ENCODE data around the gene AP2S1.

AP2S1 gene

DNA sequence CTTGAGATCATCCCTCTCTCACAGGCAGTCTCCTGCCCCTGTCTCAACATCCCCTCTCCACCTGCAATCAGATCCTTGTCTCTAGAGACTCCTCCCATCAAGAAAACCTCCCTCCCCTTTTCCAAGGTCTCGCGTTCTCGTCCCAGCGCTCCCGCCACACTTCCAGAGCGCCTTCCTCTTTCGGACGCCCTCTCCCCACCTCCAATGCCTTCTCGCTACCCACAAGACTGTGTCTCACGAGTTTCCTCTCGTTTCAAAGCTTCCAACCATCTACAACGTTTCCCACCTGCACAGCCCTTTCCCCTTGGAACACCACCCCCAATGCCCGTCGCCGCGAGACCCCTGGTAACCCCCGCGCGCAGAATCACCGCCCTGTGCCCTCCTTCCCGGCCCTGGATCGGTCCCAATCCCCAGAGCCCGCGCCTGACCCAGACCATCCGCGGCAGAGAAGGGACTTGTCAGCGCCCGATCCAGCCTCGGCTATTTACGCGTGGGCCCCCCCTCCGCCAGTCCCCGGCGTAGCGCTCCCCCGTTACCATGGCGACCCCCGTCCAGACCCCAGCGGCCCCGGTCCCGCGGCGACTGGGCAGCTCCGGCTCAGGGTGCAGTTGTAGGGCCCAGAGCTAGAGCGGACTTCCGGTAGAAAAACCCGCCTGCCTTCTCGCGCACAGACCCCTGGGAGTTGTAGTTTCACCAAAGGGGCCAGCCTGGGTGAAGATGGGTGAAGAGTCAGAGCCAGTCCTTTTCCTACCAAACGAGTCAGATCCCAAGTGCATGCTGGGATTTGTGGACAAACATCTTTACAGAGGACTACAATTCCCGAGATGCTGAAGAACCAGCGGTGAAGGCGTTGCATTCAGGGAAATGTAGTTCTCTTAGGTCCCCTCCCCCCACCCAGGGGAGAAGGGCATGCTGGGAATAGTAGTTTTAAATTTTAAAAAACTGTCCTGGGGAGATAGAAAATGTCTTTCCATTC, at the start of gene AP2S1 (continued):
- TF ChIP-seq, protein P1, sequence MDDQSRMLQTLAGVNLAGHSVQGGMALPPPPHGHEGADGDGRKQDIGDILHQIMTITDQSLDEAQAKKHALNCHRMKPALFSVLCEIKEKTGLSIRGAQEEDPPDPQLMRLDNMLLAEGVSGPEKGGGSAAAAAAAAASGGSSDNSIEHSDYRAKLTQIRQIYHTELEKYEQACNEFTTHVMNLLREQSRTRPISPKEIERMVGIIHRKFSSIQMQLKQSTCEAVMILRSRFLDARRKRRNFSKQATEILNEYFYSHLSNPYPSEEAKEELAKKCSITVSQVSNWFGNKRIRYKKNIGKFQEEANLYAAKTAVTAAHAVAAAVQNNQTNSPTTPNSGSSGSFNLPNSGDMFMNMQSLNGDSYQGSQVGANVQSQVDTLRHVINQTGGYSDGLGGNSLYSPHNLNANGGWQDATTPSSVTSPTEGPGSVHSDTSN (CRISPR knock-in tag; IDR thresholded peaks at IDR 0.05) = 0 out of 2 replicates have a peak, but pooled peaks have one; percentile 53
- TF ChIP-seq ZNF133 (tag by site-specific recombination; IDR thresholded peaks at IDR 0.05) = peak; percentile 33; the same call in 1 of the 2 replicates
- TF ChIP-seq ZBTB26 (tag by site-specific recombination; optimal IDR thresholded peaks at IDR 0.05) = peak; percentile 91
- peak; percentile 34; the same call in 1 of the 2 replicates for TF ChIP-seq MZF1 (tag by site-specific recombination; IDR thresholded peaks at IDR 0.05; ENCODE audit: borderline replicate concordance)
- no peak for TF ChIP-seq ZNF266 (tag by site-specific recombination; IDR thresholded peaks at IDR 0.05; ENCODE audit: low read depth)
- TF ChIP-seq ZNF76 (tag by site-specific recombination; IDR thresholded peaks at IDR 0.05; ENCODE audit: borderline replicate concordance, low read depth) = peak; percentile 100
- TF ChIP-seq WT1 (tag by site-specific recombination; IDR thresholded peaks at IDR 0.05) = peak; percentile 68; the same call in 1 of the 2 replicates
- TF ChIP-seq TRIM28 (IDR thresholded peaks at IDR 0.05; ENCODE audit: borderline replicate concordance, low read length) = 0 out of 2 replicates have a peak, but pooled peaks have one; percentile 16
- no peak for TF ChIP-seq ZNF302 (tag by site-specific recombination; IDR thresholded peaks at IDR 0.05; ENCODE audit: low read depth)
- no peak for TF ChIP-seq ZNF112 (tag by site-specific recombination; IDR thresholded peaks at IDR 0.05)
- TF ChIP-seq OVOL3 (tag by site-specific recombination; IDR thresholded peaks at IDR 0.05) = 0 out of 2 replicates have a peak, but pooled peaks have one; percentile 54
- TF ChIP-seq ZNF362 (tag by site-specific recombination; IDR thresholded peaks at IDR 0.05) = peak; percentile 73; the same call in 1 of the 2 replicates
- no peak for TF ChIP-seq ZNF747 (tag by site-specific recombination; IDR thresholded peaks at IDR 0.05)
- TF ChIP-seq ZNF501 (tag by site-specific recombination; IDR thresholded peaks at IDR 0.05) = peak; percentile 98
- peak; percentile 82; the same call in 1 of the 2 replicates for TF ChIP-seq ZNF239 (tag by site-specific recombination; IDR thresholded peaks at IDR 0.05)
- no peak for TF ChIP-seq ZNF830 (tag by site-specific recombination; IDR thresholded peaks at IDR 0.05; ENCODE audit: low read depth)
- TF ChIP-seq ZSCAN5A (tag by site-specific recombination; IDR thresholded peaks at IDR 0.05) = 0 out of 2 replicates have a peak, but pooled peaks have one; percentile 15
- TF ChIP-seq, protein P2, sequence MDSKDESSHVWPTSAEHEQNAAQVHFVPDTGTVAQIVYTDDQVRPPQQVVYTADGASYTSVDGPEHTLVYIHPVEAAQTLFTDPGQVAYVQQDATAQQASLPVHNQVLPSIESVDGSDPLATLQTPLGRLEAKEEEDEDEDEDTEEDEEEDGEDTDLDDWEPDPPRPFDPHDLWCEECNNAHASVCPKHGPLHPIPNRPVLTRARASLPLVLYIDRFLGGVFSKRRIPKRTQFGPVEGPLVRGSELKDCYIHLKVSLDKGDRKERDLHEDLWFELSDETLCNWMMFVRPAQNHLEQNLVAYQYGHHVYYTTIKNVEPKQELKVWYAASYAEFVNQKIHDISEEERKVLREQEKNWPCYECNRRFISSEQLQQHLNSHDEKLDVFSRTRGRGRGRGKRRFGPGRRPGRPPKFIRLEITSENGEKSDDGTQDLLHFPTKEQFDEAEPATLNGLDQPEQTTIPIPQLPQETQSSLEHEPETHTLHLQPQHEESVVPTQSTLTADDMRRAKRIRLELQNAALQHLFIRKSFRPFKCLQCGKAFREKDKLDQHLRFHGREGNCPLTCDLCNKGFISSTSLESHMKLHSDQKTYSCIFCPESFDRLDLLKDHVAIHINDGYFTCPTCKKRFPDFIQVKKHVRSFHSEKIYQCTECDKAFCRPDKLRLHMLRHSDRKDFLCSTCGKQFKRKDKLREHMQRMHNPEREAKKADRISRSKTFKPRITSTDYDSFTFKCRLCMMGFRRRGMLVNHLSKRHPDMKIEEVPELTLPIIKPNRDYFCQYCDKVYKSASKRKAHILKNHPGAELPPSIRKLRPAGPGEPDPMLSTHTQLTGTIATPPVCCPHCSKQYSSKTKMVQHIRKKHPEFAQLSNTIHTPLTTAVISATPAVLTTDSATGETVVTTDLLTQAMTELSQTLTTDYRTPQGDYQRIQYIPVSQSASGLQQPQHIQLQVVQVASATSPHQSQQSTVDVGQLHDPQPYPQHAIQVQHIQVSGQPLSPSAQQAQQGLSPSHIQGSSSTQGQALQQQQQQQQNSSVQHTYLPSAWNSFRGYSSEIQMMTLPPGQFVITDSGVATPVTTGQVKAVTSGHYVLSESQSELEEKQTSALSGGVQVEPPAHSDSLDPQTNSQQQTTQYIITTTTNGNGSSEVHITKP (tag by site-specific recombination; IDR thresholded peaks at IDR 0.05) = peak; percentile 82
- TF ChIP-seq ZNF19 (tag by site-specific recombination; IDR thresholded peaks at IDR 0.05; ENCODE audit: low read depth) = no peak
- TF ChIP-seq MYNN (tag by site-specific recombination; IDR thresholded peaks at IDR 0.05; ENCODE audit: borderline replicate concordance) = peak; percentile 29; the same call in 1 of the 2 replicates
- TF ChIP-seq ZNF623 (tag by site-specific recombination; IDR thresholded peaks at IDR 0.05) = peak; percentile 25
- no peak for TF ChIP-seq ZNF473 (tag by site-specific recombination; IDR thresholded peaks at IDR 0.05)
- TF ChIP-seq ZNF433 (tag by site-specific recombination; IDR thresholded peaks at IDR 0.05; ENCODE audit: low read depth) = no peak
- TF ChIP-seq ZNF777 (tag by site-specific recombination; IDR thresholded peaks at IDR 0.05; ENCODE audit: borderline replicate concordance) = peak; percentile 63; the same call in 1 of the 2 replicates
- TF ChIP-seq ZNF223 (tag by site-specific recombination; IDR thresholded peaks at IDR 0.05) = 0 out of 2 replicates have a peak, but pooled peaks have one; percentile 43
- TF ChIP-seq, protein P3, sequence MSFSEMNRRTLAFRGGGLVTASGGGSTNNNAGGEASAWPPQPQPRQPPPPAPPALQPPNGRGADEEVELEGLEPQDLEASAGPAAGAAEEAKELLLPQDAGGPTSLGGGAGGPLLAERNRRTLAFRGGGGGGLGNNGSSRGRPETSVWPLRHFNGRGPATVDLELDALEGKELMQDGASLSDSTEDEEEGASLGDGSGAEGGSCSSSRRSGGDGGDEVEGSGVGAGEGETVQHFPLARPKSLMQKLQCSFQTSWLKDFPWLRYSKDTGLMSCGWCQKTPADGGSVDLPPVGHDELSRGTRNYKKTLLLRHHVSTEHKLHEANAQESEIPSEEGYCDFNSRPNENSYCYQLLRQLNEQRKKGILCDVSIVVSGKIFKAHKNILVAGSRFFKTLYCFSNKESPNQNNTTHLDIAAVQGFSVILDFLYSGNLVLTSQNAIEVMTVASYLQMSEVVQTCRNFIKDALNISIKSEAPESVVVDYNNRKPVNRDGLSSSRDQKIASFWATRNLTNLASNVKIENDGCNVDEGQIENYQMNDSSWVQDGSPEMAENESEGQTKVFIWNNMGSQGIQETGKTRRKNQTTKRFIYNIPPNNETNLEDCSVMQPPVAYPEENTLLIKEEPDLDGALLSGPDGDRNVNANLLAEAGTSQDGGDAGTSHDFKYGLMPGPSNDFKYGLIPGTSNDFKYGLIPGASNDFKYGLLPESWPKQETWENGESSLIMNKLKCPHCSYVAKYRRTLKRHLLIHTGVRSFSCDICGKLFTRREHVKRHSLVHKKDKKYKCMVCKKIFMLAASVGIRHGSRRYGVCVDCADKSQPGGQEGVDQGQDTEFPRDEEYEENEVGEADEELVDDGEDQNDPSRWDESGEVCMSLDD (tag by site-specific recombination; IDR thresholded peaks at IDR 0.05) = peak; percentile 88
- TF ChIP-seq HOXD13 (CRISPR knock-in tag; IDR thresholded peaks at IDR 0.05; ENCODE audit: borderline replicate concordance) = no peak

Data from HEK293 (cell line).